Measurements from ENCODE around the gene RARG.
"Not testable (repeated sequence)": the region's sequence is repeated elsewhere in the genome, so short reads cannot be mapped to it uniquely, and the experiment has no call there.

Gene RARG

DNA sequence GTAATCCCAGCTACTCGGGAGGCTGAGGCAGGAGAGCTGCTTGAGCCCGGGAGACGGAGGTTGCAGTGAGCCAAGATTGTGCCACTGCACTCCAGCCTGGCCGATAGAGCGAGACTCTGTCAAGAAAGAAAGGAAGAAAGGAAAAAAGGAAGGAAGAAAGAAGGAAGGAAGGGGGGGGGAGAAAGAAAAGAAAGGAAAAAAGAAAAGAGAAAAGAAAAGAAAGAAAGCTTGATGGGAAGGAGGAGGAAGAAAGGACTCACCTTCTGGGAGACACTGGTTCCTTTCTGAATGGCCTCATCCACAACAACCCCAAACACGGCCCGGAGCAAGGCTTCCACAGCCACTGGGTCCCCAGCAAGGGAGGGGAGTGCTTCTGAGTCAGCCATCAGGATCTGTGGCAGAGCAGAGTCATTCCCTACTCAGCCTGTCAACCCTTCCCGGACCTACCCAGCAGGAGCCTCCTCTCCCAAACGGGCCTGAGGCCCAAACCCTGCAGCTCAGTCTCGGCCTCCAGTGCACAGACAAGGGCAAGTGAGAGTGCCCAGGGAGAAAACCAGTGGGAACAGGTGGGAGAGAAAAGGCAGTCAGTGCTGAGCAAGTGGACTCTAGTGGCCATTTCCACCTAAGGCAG is 58.8 kb downstream of the RARG start:
- DNase-seq (ENCODE audit: low read depth in 4 of 4, low spot score in 1 of 4): no peak

DNA sequence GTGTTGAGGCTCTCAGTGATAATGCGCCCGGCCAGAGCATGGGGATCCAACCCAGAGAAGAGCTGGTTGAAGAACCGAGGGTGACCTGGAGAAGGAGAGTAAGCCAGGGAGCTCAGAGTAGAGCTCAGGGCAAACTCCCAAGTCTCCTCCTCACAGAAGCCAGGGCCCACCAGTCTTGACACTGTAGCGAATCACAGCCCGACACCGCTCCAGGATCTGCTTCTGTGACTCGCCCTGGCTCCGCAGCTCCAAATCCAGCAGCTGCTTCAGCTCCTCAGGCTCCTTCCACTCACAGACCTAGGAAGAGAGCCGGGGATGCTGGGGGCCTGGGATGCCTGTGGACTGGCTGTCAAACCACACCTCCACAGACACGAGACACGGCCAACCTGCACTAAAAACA is 59.7 kb downstream of the RARG start:
- no peak for DNase-seq (ENCODE audit: low read depth in 4 of 4, low spot score in 1 of 4)

DNA sequence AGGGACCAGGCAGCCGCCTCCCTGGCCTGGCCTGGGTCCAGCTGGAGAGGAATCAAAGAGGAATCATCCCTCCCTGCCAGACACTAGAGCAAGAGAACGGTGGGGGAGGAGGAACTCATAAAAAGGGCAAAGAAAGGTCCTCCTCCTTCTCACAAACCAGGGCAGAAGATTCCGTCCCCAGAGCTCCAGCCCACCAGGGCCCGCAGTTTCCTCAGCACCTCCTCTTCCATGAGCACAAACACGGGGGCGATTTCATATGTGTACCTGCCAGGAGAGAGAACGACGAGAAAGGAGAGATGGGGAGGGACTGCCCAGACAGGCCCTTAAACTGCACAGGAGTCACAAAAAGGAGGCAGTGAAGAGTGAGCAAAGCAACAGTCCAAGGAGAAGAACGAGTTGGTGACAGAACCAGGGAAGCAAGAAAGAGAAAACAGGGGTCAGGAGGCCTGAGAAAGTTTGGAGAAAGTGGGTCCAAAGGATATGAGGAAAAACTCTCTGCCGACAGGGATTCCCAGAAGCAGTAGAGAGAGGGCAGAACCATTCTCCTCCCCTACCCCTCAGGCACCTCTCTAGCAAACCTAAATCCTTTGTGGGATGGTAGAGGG is 60.2 kb downstream of the RARG start:
- no peak for DNase-seq (ENCODE audit: low read depth in 4 of 4, low spot score in 1 of 4)

DNA sequence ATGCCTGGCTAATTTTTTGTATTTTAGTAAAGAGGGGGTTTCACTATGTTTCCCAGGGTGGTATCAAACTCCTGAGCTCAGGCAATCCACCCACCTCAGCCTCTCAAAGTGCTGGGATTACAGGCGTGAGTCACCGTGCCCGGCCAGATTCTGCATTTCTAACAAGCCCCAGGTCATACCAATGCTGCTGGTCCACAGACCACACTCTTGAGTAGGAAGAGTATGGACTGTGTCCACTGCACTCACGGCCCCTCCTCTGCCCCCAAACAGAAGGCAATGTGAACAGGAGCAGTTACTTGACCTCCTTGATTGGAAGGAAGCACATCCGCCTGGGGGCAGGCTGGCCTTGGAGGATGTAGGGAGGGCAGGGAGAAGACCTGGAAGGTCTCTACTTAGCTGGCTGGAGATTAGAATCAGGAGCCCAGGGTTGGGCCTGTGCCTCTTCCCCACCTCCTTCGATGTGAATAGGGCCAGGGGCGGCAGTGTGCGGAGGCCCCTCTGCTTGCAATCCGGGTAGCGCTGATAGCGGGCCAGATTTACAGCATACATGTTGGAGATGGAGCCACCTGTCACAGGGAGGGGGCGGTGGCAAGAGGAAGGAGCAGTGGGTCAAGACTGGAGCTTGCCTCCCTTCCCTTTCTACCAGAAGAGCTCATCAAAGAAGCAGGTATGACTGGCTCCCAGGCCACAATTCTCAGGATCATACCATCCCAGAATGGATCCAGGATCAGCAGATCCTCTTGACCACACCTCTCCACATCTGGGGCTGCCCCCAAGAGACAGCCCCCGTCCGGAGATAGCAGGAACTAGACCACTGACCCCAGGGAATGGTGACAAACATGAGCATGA is 60.9 kb downstream of the RARG start:
- DNase-seq (ENCODE audit: low read depth in 4 of 4, low spot score in 1 of 4): no peak

DNA sequence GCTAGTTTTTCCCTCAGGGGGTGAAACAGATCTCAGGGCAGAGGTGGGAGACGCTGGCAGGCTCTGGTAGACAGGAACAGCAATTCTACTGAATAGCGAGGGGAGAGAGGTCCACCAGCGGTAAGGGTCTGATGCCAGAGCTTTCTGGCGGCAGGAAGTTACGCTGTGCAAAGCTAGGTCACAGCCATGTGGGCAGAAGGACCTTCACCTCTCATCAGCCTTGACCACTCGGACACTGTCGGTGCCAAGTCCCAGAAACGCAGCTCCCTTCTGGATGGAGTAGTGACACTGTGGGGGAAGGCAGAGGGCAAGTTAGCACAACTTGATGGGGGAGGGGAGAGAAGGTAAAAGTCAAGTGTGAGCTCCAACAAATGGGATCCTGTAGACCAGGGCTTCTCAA is 61.8 kb downstream of the RARG start:
- no peak for DNase-seq (ENCODE audit: low read depth in 4 of 4, low spot score in 1 of 4)

DNA sequence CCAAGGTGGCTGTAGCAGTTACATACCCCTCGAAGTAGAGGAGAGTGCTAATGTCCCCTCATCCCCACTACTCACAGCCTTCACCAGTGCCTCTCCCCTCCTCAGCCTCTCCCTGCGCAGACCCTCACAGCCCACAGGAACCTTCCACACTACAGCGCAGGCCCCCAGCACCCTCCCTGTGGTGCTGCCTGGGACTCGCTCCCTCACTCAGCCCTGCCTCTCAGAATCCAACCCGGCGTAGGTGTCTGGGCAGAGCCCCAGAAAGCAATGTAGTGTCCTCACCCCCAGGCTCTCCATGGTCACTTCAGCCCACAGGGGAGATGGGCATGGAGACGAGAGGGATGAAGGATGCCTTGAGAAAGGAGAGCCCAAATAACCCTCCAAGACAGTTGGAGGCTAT is 62.4 kb downstream of the RARG start:
- DNase-seq (ENCODE audit: low read depth in 4 of 4, low spot score in 1 of 4): no peak

DNA sequence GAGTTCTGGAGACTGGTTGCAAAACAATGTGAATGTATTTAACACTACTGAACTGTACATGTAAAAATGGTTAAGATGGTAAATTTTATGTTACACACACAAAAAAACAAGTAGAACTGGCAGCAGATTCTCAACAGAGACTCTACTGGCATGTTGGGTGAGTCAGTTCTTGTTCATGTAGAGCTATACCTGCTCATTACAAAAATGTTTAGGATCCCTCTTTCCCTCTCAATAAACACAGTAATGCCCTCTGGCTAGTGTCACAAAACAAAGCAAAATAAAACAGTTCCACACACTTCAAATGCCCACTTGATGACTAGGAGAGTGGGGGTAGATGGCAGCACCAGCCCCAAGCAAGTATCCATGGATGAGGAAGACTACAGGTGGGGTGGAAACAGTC is 65.2 kb downstream of the RARG start:
- no peak for DNase-seq (ENCODE audit: low read depth in 4 of 4, low spot score in 1 of 4)

DNA sequence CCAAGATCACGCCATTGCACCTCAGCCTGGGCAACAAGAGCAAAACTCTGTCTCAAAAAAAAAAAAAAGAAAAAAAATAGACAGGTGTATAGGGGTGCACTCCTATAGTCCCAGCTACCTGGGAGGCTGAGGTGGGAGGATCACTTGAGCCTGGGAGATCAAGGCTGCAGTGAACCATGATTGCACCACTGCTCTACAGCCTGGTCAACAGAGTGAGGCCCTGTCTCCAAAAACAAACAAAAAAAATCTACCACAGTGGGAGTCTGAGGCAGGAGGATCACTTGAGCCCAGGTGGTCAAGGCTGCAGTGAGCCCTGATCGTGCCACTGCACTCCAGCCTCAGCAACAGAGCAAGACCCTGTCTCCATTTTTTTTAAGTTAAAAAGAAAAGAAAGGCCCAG is 69.0 kb downstream of the RARG start:
- DNase-seq (ENCODE audit: low read depth in 4 of 4, low spot score in 1 of 4): not testable (repeated sequence)

DNA sequence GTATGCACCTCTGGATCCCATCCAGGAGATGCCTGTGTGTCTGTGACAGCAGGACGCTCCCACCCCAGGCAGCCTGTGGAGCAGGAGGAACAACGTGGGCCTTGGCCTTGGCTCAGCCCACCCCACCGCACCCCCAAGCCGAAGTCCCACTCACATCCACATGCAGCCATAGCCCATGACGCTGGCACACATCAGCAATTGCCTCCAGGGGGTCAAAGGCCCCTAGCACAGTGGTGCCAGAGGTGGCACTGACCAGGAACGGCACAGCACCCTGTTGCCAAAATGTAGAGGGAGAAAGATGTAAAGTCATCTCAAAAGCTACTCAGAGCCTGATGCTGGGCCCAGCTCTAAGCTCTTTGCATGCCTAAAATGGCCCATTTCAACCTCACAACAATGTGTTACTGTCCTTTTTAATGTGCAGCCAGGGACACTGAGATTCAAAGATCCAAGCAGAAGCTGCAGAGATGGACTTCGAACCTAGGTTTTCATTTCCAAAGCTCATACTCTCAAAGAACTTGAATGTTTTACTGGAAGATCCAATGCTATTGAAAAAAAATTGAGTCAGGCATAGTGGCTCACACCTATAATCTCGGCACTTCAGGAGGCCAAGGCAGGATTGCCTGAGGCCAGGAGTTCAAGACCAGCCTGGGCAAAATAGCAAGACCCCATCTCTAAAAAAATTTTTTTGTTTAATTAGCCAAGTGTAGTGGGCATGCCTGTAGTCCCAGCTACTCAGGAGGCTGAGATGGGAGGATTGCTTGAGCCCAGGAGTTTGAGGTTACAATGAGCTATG is 70.7 kb downstream of the RARG start:
- DNase-seq (ENCODE audit: low read depth in 4 of 4, low spot score in 1 of 4): no peak

DNA sequence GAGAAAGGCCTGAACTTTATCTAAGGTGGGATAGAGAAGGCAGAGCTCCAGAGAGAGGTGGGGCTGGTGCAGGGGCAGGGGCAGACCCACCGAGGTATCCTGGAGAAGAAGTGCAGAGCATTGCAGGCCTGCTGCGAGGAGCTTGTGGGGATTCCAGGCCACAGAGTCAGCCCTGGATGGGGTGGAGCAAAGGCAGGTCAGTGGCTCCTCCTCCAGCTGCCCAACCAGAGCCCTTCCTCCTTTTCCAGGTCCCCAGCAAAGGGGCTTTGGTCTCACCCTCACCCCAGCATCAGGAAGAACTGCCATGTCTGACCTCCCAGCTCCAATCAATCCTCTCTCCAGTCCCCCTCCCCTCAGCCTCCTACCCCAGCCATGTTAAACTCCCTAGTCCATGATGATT is 71.3 kb downstream of the RARG start:
- DNase-seq (ENCODE audit: low read depth in 4 of 4, low spot score in 1 of 4): no peak

All from stimulated activated CD4-positive, alpha-beta T cell treated with anti-CD3 and anti-CD28 coated beads, Interleukin-1b, Interleukin-23, amount 100 ng/mL, for 24 hours (primary cell).